ENCODE results near the gene MLPH. TPM values are rescaled to one million over a fixed set of nuclear protein-coding genes. Genes with fewer than 3 reads are reported as not detected.

The MLPH gene
- total and polyA plus RNA-seq, 8 donors, result 61.3 to 657 (median 344) TPM

DNA sequence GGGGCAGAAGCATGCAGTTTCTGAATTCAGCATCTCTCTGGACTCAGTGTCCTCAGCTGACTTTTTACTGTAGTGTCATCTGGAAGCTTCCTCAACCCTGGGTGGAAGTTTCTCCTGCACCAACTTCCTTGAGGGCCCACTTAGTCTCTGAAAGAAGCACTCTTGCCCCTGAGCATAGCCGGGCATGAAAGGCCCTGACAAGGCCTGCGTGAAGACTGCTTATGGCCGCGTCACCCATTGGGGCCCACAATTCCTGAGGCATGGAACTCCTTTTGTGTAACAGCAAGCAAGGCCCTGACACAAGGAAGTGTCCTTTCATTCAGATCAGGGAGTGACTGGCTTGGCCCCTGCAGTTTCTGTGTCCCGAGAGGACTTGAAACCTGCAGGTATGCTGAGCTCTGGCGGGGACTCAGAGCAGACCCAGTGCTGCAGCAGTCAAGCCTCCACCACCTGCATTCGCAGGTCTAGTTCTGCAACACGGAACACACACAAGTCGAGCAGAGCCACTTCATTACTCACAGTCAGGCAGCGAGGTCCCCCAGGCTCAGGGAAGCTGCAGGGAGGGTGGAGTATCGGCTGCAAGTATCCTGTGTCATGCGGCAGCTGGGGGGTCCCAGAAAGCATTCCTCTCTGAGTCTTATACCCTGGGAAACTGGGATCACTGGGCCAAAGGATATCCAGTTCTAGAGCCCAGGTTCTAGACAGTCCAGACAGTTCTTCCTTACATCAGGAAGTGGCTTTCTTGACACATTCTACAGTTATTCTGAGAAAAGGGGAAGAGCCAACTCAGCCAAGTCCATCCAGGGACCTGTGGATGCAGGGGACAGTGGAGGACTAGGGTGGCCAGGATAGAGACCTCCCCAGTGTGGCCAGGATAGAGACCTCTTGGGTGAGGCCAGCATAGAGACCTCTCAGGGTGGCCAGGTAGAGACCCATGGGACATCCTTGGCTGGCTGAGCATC lies 43.7 kb downstream of the MLPH start:
- Histone ChIP-seq H3K4me1 (peaks cover 0 to 7% (median 1%) of the 10 kb centered on the region in 4 donors), H3K36me3 (peaks cover 13 to 88% (median 45%) of the 10 kb centered on the region in 4 donors), H3K27me3 (no peaks in the 10 kb centered on the region), H3K9me3 (no peaks in the 10 kb centered on the region), H3K4me3 (no peak overlapping the region), H3K27ac (no peak overlapping the region)
- intact Hi-C loops (cut with DNase I; ENCODE audit: low total_unique reads), result no loop called here
- TF ChIP-seq EP300 (IDR thresholded peaks at IDR 0.05) (no peak), CTCF (IDR thresholded peaks at IDR 0.05) (no peak), POLR2AphosphoS5 (IDR thresholded peaks at IDR 0.05) (no peak), POLR2A (IDR thresholded peaks at IDR 0.05) (no peak)
- 85 to 95% (median 87%) methylated on average over 12 of the region's 12 CpGs for WGBS, 5 donors
- DNase-seq, result no peak

- intact Hi-C loops (cut with DNase I; ENCODE audit: low total_unique reads), result no loop called here
These were observed 45.1 kb downstream of the MLPH start for GRCh38 chr2:237532160-237532559.

GRCh38 chr2:237533668-237534161 lies 46.7 kb downstream of the MLPH start:
- intact Hi-C loops (cut with DNase I; ENCODE audit: low total_unique reads), result no loop called here
- peaks cover 0 to 16% (median 6%) of the 10 kb centered on the region in 4 donors for H3K4me1 ChIP-seq
- H3K27ac ChIP-seq, result no peak overlapping the region
- no peaks in the 10 kb centered on the region for H3K9me3 ChIP-seq
- TF ChIP-seq CTCF (IDR thresholded peaks at IDR 0.05) (no peak), EP300 (IDR thresholded peaks at IDR 0.05) (no peak), POLR2A (IDR thresholded peaks at IDR 0.05) (no peak), POLR2AphosphoS5 (IDR thresholded peaks at IDR 0.05) (no peak)
- 82 to 92% (median 83%) methylated on average over 7 of the region's 7 CpGs for WGBS, 5 donors
- H3K36me3 ChIP-seq, result peaks cover 10 to 84% (median 54%) of the 10 kb centered on the region in 4 donors
- no peak for DNase-seq
- H3K4me3 ChIP-seq, result no peak overlapping the region
- H3K27me3 ChIP-seq, result no peaks in the 10 kb centered on the region

More at GRCh38 chr2:237532160-237532559, 45.1 kb downstream of the MLPH start:
- H3K36me3 ChIP-seq, result peaks cover 13 to 88% (median 52%) of the 10 kb centered on the region in 4 donors
- DNase-seq, result no peak
- H3K27me3 ChIP-seq, result no peaks in the 10 kb centered on the region
- TF ChIP-seq POLR2AphosphoS5 (IDR thresholded peaks at IDR 0.05) (no peak), CTCF (IDR thresholded peaks at IDR 0.05) (no peak), EP300 (IDR thresholded peaks at IDR 0.05) (no peak), POLR2A (IDR thresholded peaks at IDR 0.05) (no peak)
- WGBS, 5 donors, result 69 to 78% (median 76%) methylated on average over 10 to 11 of the region's 11 CpGs
- H3K27ac ChIP-seq, result no peak overlapping the region
- H3K4me1 ChIP-seq, result peaks cover 0 to 7% (median 0%) of the 10 kb centered on the region in 4 donors
- no peaks in the 10 kb centered on the region for H3K9me3 ChIP-seq
- no peak overlapping the region for H3K4me3 ChIP-seq

GRCh38 chr2:237534380-237534779 lies 47.3 kb downstream of the MLPH start:
- intact Hi-C loops (cut with DNase I; ENCODE audit: low total_unique reads), result no loop called here
- peak overlapping the region in 1 of 5 donors; percentile 1 for H3K27ac ChIP-seq
- H3K9me3 ChIP-seq, result no peaks in the 10 kb centered on the region
- H3K36me3 ChIP-seq, result peaks cover 8 to 78% (median 50%) of the 10 kb centered on the region in 4 donors
- no peak for TF ChIP-seq CTCF (IDR thresholded peaks at IDR 0.05)
- TF ChIP-seq EP300 (IDR thresholded peaks at IDR 0.05), result no peak
- TF ChIP-seq POLR2A (IDR thresholded peaks at IDR 0.05), result no peak
- no peak for TF ChIP-seq POLR2AphosphoS5 (IDR thresholded peaks at IDR 0.05)
- H3K4me3 ChIP-seq, result no peak overlapping the region
- no peak for DNase-seq
- 96 to 100% (median 100%) methylated on average over 1 of the region's 1 CpG for WGBS, 5 donors
- H3K27me3 ChIP-seq, result no peaks in the 10 kb centered on the region
- peaks cover 6 to 23% (median 12%) of the 10 kb centered on the region in 4 donors for H3K4me1 ChIP-seq
